CD4-positive, alpha-beta memory T cell (primary cell): Measurements from ENCODE around the gene RETREG1. TPM values are rescaled to one million over a fixed set of nuclear protein-coding genes. Genes with fewer than 3 reads are reported as not detected.
"Not testable (repeated sequence)": the region's sequence is repeated elsewhere in the genome, so short reads cannot be mapped to it uniquely, and the experiment has no call there.

Experiments used
- CTCF ChIA-PET: fragments of 350-600 bp; sonication (Branson Sonifier 250); formaldehyde crosslinking; loops from one replicate; lab custom pipeline; 2021; ENCODE audit warnings: inconsistent platforms; ENCODE audit not compliant: partially characterized antibody; lab: Charles Lee
- POLR2A ChIA-PET: fragments of 350-600 bp; sonication (Branson Sonifier 250); formaldehyde crosslinking; loops from one replicate; lab custom pipeline; 2021; ENCODE audit not compliant: partially characterized antibody; lab: Charles Lee
- DNase-seq, 5 donors: peaks; one replicate each; pipeline versions ENCODE4 v3.0.0 to v3.0.0-alpha.2; 2020 to 2022; ENCODE audit warnings: mixed read lengths in 1 of 5
- H3K27ac ChIP-seq: one replicate; pipeline ENCODE4 v1.7.0; 2013; ENCODE audit warnings: low read depth, low read length
- H3K27me3 ChIP-seq: 2 replicates; pipeline ENCODE4 v1.7.0; 2013; ENCODE audit warnings: mild to moderate bottlenecking, low read length, moderate library complexity; ENCODE audit not compliant: insufficient read depth
- H3K36me3 ChIP-seq: 2 replicates; pipeline ENCODE4 v1.7.0; 2013; ENCODE audit warnings: mild to moderate bottlenecking, low read length, moderate library complexity; ENCODE audit not compliant: insufficient read depth
- H3K4me1 ChIP-seq: 2 replicates; pipeline ENCODE4 v1.7.0; 2013; ENCODE audit warnings: mild to moderate bottlenecking, low read length, moderate library complexity; ENCODE audit not compliant: insufficient read depth
- H3K4me3 ChIP-seq, 2 donors: one replicate each; pipeline ENCODE4 v1.7.0; 2013; ENCODE audit warnings: low read length in 2 of 2, mild to moderate bottlenecking in 1 of 2
- H3K9me3 ChIP-seq, 2 donors: one replicate each; pipeline ENCODE4 v1.7.0; 2013; ENCODE audit warnings: low read length in 2 of 2, control low read depth in 1 of 2; ENCODE audit not compliant: control insufficient read depth in 1 of 2
- H3K27ac Mint-ChIP-seq, 7 donors: one replicate each; pipeline ENCODE4 v1.8.0; 2020 to 2021; ENCODE audit warnings: mixed read lengths in 7 of 7, mild to moderate bottlenecking in 6 of 7, inconsistent platforms in 3 of 7, moderate library complexity in 3 of 7
- H3K27me3 Mint-ChIP-seq, 2 donors: one replicate each; pipeline ENCODE4 v1.8.0; 2020 to 2021; ENCODE audit warnings: mixed read lengths in 2 of 2
- H3K36me3 Mint-ChIP-seq, 2 donors: one replicate each; pipeline ENCODE4 v1.8.0; 2020 to 2021; ENCODE audit warnings: mixed read lengths in 2 of 2, inconsistent platforms in 1 of 2, mild to moderate bottlenecking in 1 of 2
- H3K4me1 Mint-ChIP-seq, 4 donors: one replicate each; pipeline ENCODE4 v1.8.0; 2020 to 2021; ENCODE audit warnings: mixed read lengths in 4 of 4, mild to moderate bottlenecking in 1 of 4
- H3K4me3 Mint-ChIP-seq, 8 donors: one replicate each; pipeline ENCODE4 v1.8.0; 2020 to 2021; ENCODE audit warnings: mixed read lengths in 8 of 8, mild to moderate bottlenecking in 7 of 8, moderate library complexity in 6 of 8, inconsistent platforms in 3 of 8
- H3K9me3 Mint-ChIP-seq, 8 donors: one replicate each; pipeline ENCODE4 v1.8.0; 2020 to 2021; ENCODE audit warnings: mixed read lengths in 8 of 8, mild to moderate bottlenecking in 5 of 8, inconsistent platforms in 3 of 8, moderate library complexity in 1 of 8
- intact Hi-C: fragments of 100-400 bp; cut with micrococcal nuclease; formaldehyde crosslinking; loops from one replicate; pipeline ENCODE4 v1.15.1; 2023
- polyA plus RNA-seq, 2 donors: library from polyadenylated mRNA; unstranded; fragments of 300-500 nt; fragmentation: Illumina TruSeq; gene quantifications; one replicate each; pipeline ENCODE4 v1.2.3, GENCODE V29; 2021
- total RNA-seq, 2 experiments: library from RNA; stranded (reverse); gene quantifications; one replicate each; pipeline ENCODE4 v1.2.3, GENCODE V29; 2021

Gene RETREG1
- total and polyA plus RNA-seq, 4 experiments from 2014 or later: 26.6 to 79.5 (median 49.3) TPM

DNA sequence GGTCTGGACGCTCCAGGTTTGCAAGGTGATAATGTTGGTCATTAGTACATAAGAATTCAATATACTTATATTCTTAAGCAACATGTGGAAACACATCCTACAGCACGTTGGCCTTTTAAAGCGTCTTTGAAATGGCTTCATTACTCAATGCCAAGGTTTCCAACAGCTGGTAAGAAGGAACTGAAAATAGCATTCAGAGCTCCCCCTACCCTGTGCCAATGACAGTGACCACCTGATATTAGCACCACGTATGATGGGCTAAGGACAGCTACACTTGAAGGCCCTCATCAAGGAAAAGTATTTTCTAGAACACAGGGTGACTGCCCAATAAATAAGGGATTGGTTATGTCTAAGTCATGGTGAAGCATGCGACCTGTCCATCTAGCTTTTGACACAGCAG is 161.1 kb downstream of the RETREG1 start:
- peak overlapping the region in 6 of 8 donors; percentile 25 to 82 (median 62) for H3K4me3 Mint-ChIP-seq
- H3K27ac Mint-ChIP-seq: peak overlapping the region in 6 of 7 donors; percentile 43 to 92 (median 80)
- Histone ChIP-seq H3K27ac (no peak overlapping the region), H3K4me3 (peak overlapping the region in 1 of 2 donors; percentile 4), H3K4me1 (peaks cover 61% of the 10 kb centered on the region), H3K27me3 (no peaks in the 10 kb centered on the region), H3K36me3 (peaks cover 65% of the 10 kb centered on the region), H3K9me3 (no peaks in the 10 kb centered on the region)
- ChIA-PET CTCF (interaction anchor here (0.7 to 5.5 kb wide), 22 partner anchors 9 to 1352 kb away, joined by 3 to 50 read pairs (median 4); no protein-coding TSS in a partner anchor), POLR2A (interaction anchor here (0.6 to 1.5 kb wide), 4 partner anchors 9 to 1348 kb away, joined by 3 to 7 read pairs (median 4); partner anchors contain the start of gene ZNF622)
- no peaks in the 10 kb centered on the region for H3K27me3 Mint-ChIP-seq
- H3K4me1 Mint-ChIP-seq: peaks cover 40 to 66% (median 51%) of the 10 kb centered on the region in 4 donors
- H3K9me3 Mint-ChIP-seq: no peaks in the 10 kb centered on the region
- H3K36me3 Mint-ChIP-seq: peaks cover 44 to 83% of the 10 kb centered on the region in 2 donors
- DNase-seq: no peak
- intact Hi-C loops: loop anchor here (1.0 kb wide), 2 partner anchors 10 to 211 kb away; partner anchors contain the start of gene ZNF622

DNA sequence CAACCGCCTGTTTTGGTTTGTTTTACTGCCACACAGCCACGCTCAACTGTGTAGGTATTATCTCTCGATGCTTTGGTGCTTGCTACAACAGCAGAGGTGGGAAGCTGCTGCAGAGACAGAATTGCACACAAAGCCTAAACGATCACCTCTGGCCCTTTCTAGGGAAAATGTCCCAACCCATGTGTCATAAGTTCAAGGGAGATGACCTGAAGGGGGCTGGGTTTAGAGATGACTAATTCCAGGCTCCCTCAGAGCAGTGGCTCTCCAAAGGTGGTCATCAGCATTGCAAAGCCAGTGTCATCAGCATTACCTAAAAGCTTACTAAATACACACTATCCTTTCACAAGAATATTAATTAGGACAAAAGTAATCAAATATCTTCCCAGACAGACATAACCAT is 162.1 kb downstream of the RETREG1 start:
- intact Hi-C loops: no loop called here
- no peak for DNase-seq
- H3K27me3 ChIP-seq: no peaks in the 10 kb centered on the region
- Mint-ChIP-seq H3K36me3 (peaks cover 52 to 82% of the 10 kb centered on the region in 2 donors), H3K4me1 (peaks cover 33 to 56% (median 42%) of the 10 kb centered on the region in 4 donors), H3K4me3 (peak overlapping the region in 1 of 8 donors; percentile 37), H3K9me3 (no peaks in the 10 kb centered on the region), H3K27ac (no peak overlapping the region), H3K27me3 (no peaks in the 10 kb centered on the region)
- peaks cover 72% of the 10 kb centered on the region for H3K36me3 ChIP-seq
- ChIA-PET POLR2A (interaction anchor here (1.2 kb wide), 1 partner anchor 18 kb away, joined by 3 read pairs; no protein-coding TSS in a partner anchor), CTCF (interaction anchor here (1.6 to 5.5 kb wide), 5 partner anchors 9 to 1348 kb away, joined by 11 to 50 read pairs (median 23); no protein-coding TSS in a partner anchor)
- H3K9me3 ChIP-seq: no peaks in the 10 kb centered on the region
- no peak overlapping the region for H3K4me3 ChIP-seq
- H3K27ac ChIP-seq: no peak overlapping the region
- peaks cover 52% of the 10 kb centered on the region for H3K4me1 ChIP-seq

DNA sequence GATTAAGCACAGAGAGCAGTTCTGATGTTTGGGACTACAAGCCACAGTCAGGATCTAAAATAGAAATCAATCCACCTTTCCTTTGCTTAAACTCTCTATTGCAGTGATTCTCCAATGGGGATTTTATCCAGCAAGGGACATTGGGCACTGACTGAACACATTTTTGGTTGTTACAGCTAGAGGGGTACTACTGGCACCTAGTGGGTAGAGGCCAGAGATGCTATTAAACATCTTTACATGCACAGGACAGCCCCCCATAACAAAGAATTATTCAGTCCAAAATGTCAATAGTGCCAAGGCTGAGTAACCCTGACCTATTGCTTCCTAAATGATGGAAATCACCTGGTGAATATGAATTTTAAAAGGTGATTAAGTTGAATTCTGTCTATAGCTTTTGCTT is 163.2 kb downstream of the RETREG1 start:
- peaks cover 41% of the 10 kb centered on the region for H3K4me1 ChIP-seq
- peaks cover 72% of the 10 kb centered on the region for H3K36me3 ChIP-seq
- intact Hi-C loops: no loop called here
- CTCF ChIA-PET: interaction anchor here (0.6 kb wide), 1 partner anchor 10 kb away, joined by 4 read pairs; no protein-coding TSS in a partner anchor
- Mint-ChIP-seq H3K9me3 (no peaks in the 10 kb centered on the region), H3K4me3 (no peak overlapping the region), H3K4me1 (peaks cover 26 to 46% (median 35%) of the 10 kb centered on the region in 4 donors), H3K27me3 (no peaks in the 10 kb centered on the region), H3K27ac (peak overlapping the region in 1 of 7 donors; percentile 22), H3K36me3 (peaks cover 56 to 85% of the 10 kb centered on the region in 2 donors)
- H3K27me3 ChIP-seq: no peaks in the 10 kb centered on the region
- no peaks in the 10 kb centered on the region for H3K9me3 ChIP-seq
- POLR2A ChIA-PET: no interaction called here
- no peak overlapping the region for H3K4me3 ChIP-seq
- H3K27ac ChIP-seq: no peak overlapping the region
- no peak for DNase-seq

DNA sequence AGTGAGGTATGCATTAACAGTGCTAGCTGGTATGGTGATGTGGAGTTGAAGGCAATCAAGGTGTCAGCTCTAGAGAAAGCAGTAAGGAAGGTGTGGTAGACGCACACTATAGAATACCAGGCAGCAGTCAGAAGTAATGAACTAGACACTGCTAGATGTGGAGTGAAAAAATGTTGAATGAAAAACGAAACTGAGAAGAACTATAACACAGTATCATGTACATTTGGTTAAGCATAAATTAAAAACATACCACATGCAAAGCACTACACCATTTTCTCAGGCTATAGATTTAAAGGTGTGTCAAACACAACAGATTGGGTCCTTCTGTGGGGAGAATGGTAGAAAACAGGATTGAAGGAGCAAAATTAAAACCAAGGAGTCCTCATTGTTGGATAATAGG is 166.6 kb downstream of the RETREG1 start:
- no peak for DNase-seq
- Mint-ChIP-seq H3K27me3 (no peaks in the 10 kb centered on the region), H3K4me3 (no peak overlapping the region), H3K4me1 (peaks cover 7 to 14% (median 9%) of the 10 kb centered on the region in 4 donors), H3K9me3 (peaks cover 0 to 2% (median 0%) of the 10 kb centered on the region in 8 donors), H3K36me3 (peaks cover 56 to 80% of the 10 kb centered on the region in 2 donors), H3K27ac (peak overlapping the region in 2 of 7 donors; percentile 8 to 29)
- Histone ChIP-seq H3K9me3 (no peaks in the 10 kb centered on the region), H3K27ac (no peak overlapping the region), H3K4me3 (no peak overlapping the region), H3K27me3 (no peaks in the 10 kb centered on the region), H3K36me3 (peaks cover 47% of the 10 kb centered on the region), H3K4me1 (peaks cover 7% of the 10 kb centered on the region)
- POLR2A ChIA-PET: no interaction called here
- CTCF ChIA-PET: interaction anchor here (1.0 kb wide), 1 partner anchor 177 kb away, joined by 4 read pairs; no protein-coding TSS in a partner anchor
- intact Hi-C loops: no loop called here

DNA sequence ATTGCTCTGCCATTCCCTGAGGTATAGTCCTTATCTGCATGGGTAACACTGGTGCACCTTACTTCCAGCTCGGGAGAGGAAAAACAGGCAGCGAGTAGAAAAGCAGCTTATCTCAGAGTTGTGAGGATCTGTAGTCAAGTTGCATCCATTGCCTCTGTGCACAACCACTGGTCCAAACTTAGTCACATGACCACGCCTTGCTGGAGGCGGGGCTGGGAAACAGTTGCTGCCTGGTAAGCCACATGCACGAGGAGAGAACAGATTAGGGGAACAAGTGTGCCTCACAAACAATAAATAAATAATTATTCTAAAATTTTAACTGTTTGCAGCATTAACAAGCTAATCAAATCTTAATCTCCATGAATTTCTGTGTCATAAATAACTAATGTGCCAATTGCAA is 169.8 kb downstream of the RETREG1 start:
- H3K27ac ChIP-seq: no peak overlapping the region
- H3K4me3 Mint-ChIP-seq: no peak overlapping the region
- intact Hi-C loops: no loop called here
- H3K27me3 Mint-ChIP-seq: no peaks in the 10 kb centered on the region
- H3K27ac Mint-ChIP-seq: peak overlapping the region in 1 of 7 donors; percentile 40
- H3K4me1 Mint-ChIP-seq: peaks cover 0 to 3% (median 0%) of the 10 kb centered on the region in 4 donors
- H3K9me3 ChIP-seq: no peaks in the 10 kb centered on the region
- CTCF ChIA-PET: interaction anchor here (6.2 kb wide), 1 partner anchor 10 kb away, joined by 50 read pairs; no protein-coding TSS in a partner anchor
- POLR2A ChIA-PET: no interaction called here
- no peaks in the 10 kb centered on the region for H3K4me1 ChIP-seq
- H3K9me3 Mint-ChIP-seq: peaks cover 0 to 2% (median 0%) of the 10 kb centered on the region in 8 donors
- H3K36me3 Mint-ChIP-seq: peaks cover 43 to 54% of the 10 kb centered on the region in 2 donors
- peaks cover 36% of the 10 kb centered on the region for H3K36me3 ChIP-seq
- no peak for DNase-seq
- no peaks in the 10 kb centered on the region for H3K27me3 ChIP-seq
- H3K4me3 ChIP-seq: no peak overlapping the region

DNA sequence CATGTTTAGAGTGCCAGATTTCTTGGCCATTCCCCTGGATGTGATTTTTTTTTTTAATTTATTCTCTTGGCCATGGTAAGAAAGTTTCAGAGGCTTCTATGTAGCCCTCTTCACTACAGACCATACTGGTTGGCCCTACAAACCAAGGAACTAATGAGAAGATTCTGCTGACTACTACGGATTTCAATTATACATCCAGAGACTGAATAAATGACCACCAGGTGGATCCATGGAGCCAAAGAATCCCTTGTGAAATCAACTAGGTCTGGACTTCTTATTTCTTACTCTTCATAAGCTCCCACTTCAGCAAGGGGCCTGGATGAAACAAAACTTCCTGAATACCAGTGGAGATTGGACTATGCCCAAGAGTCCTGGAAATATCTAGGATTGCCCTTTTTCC is 178.8 kb downstream of the RETREG1 start:
- POLR2A ChIA-PET: no interaction called here
- intact Hi-C loops: no loop called here
- CTCF ChIA-PET: interaction anchor here (1.0 kb wide), 1 partner anchor 18 kb away, joined by 3 read pairs; no protein-coding TSS in a partner anchor

DNA sequence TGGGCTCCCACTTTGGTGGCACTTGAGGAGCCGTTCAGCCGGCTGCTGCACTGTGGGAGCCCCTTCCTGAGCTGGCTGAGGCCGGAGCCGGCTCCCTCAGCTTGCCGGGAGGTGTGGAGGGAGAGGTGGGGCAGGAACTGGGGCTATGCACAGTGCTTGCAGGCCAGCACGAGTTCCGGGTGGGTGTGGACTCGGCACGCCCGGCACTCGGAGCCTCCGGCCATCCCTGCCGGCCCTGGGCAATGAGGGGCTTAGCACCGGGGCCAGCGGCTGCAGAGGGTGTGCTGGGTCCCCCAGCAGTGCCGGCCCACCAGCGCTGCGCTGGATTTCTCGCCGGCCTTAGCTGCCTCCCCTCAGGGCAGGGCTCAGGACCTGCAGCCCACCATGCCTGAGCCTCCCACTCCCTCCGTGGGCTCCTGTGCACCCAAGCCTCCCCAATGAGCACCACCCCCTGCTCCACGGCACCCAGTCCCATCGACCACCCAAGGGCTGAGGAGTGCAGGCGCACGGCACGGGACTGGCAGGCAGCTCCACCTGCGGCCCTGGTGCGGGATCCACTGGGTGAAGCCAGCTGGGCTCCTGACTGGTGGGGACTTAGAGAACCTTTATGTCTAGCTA is 180.6 kb downstream of the RETREG1 start:
- H3K9me3 Mint-ChIP-seq, H3K27me3 Mint-ChIP-seq, H3K4me3 ChIP-seq, H3K4me1 ChIP-seq, H3K27me3 ChIP-seq, H3K36me3 ChIP-seq, H3K9me3 ChIP-seq, H3K4me3 Mint-ChIP-seq, H3K27ac Mint-ChIP-seq, H3K4me1 Mint-ChIP-seq, CTCF ChIA-PET, intact Hi-C loops, H3K27ac ChIP-seq, DNase-seq, H3K36me3 Mint-ChIP-seq: not testable (repeated sequence)
- POLR2A ChIA-PET: interaction anchor here (0.8 kb wide), 1 partner anchor 19 kb away, joined by 3 read pairs; no protein-coding TSS in a partner anchor

More for the DNA sequence above, 178.8 kb downstream of the RETREG1 start:
- no peak overlapping the region for H3K27ac Mint-ChIP-seq
- Histone ChIP-seq H3K27ac (no peak overlapping the region), H3K9me3 (no peaks in the 10 kb centered on the region), H3K4me3 (no peak overlapping the region), H3K4me1 (no peaks in the 10 kb centered on the region), H3K27me3 (peaks cover 3% of the 10 kb centered on the region), H3K36me3 (no peaks in the 10 kb centered on the region)
- no peaks in the 10 kb centered on the region for H3K36me3 Mint-ChIP-seq
- H3K27me3 Mint-ChIP-seq: no peaks in the 10 kb centered on the region
- no peak overlapping the region for H3K4me3 Mint-ChIP-seq
- DNase-seq: no peak
- no peaks in the 10 kb centered on the region for H3K4me1 Mint-ChIP-seq
- no peaks in the 10 kb centered on the region for H3K9me3 Mint-ChIP-seq
